GM12878 (cell line): ENCODE measurements around the gene TTK. TPM values are rescaled to one million over a fixed set of nuclear protein-coding genes. Genes with fewer than 3 reads are reported as not detected.

Experiments used
- ATAC-seq: fragments of 200-7000 bp; cut with Tn5 transposase; 3 replicates; pipeline ENCODE4 v1.9.1; 2020; ENCODE audit warnings: mild to moderate bottlenecking, moderate library complexity
- BruUV-seq: library from RNA; stranded (reverse); fragments of 400-500 nt; replicated peaks from 2 replicates; lab custom pipeline; 2021; lab: Mats Ljungman, UMichigan
- CTCF ChIA-PET: fragments of 300-600 bp; sonication (Branson Sonifier 250); formaldehyde crosslinking; extraction: SDS; loops from one replicate; lab custom pipeline; 2021; ENCODE audit warnings: inconsistent platforms; lab: Yijun Ruan, JAX
- POLR2A ChIA-PET: fragments of 350-600 bp; formaldehyde crosslinking; extraction: SDS; loops from one replicate; lab custom pipeline; 2021; ENCODE audit warnings: inconsistent platforms; lab: Charles Lee
- RAD21 ChIA-PET: fragments of 300-600 bp; sonication (Branson Sonifier 250); formaldehyde crosslinking; loops from one replicate; lab custom pipeline; 2023; ENCODE audit warnings: antibody characterized with exemption; ENCODE audit not compliant: unreplicated experiment; lab: Charles Lee
- SMC1A ChIA-PET: fragments of 300-600 bp; sonication (Branson Sonifier 250); formaldehyde crosslinking; loops from one replicate; lab custom pipeline; 2023; ENCODE audit not compliant: unreplicated experiment, uncharacterized antibody; lab: Charles Lee
- DNase-seq: peaks from one replicate; pipeline ENCODE4 v3.0.0-alpha.2; 2011; ENCODE audit warnings: low read depth, low spot score
- FAIRE-seq: peaks from 3 replicates; lab custom pipeline; 2011; peaks lifted over from hg19 to GRCh38; lab: Jason Lieb, UNC
- H2AFZ ChIP-seq: 2 replicates; pipeline ENCODE4 v1.6.0; 2011; ENCODE audit warnings: low read depth, low read length, control low read depth; ENCODE audit not compliant: control insufficient read depth
- H3K27ac ChIP-seq: 2 replicates; pipeline ENCODE4 v1.5.1; 2011; ENCODE audit warnings: control low read depth; ENCODE audit not compliant: control insufficient read depth, insufficient read depth
- H3K27me3 ChIP-seq, 2 experiments: replicated peaks in 1 of 2; 2 replicates each; pipeline versions ENCODE4 v1.6.0 to v1.6.1; 2011; ENCODE audit warnings: low read length in 1 of 2; ENCODE audit not compliant: control insufficient read depth in 2 of 2, insufficient read depth in 2 of 2
- H3K36me3 ChIP-seq, 2 experiments: 2 replicates each; pipeline ENCODE4 v1.5.1; 2011; ENCODE audit warnings: low read length in 1 of 2; ENCODE audit not compliant: control insufficient read depth in 2 of 2, insufficient read depth in 2 of 2
- H3K4me1 ChIP-seq: 2 replicates; pipeline ENCODE4 v1.6.1; 2011; ENCODE audit warnings: mild to moderate bottlenecking, low read length, moderate library complexity, mixed read lengths; ENCODE audit not compliant: control insufficient read depth, insufficient read depth
- H3K4me2 ChIP-seq: 2 replicates; pipeline ENCODE4 v1.6.0; 2011; ENCODE audit warnings: control low read depth; ENCODE audit not compliant: control insufficient read depth, insufficient read depth
- H3K4me3 ChIP-seq: fragments of 200-600 bp; sonication (generic); 2 replicates; pipeline ENCODE4 v1.5.1; 2016
- H3K79me2 ChIP-seq: 2 replicates; pipeline ENCODE4 v1.6.0; 2011; ENCODE audit warnings: low read length; ENCODE audit not compliant: control insufficient read depth, insufficient read depth
- H3K9ac ChIP-seq: 2 replicates; pipeline ENCODE4 v1.8.0; 2011; ENCODE audit warnings: low read length, control low read depth, mixed read lengths; ENCODE audit not compliant: control insufficient read depth, insufficient read depth
- H3K9me3 ChIP-seq: replicated peaks from 3 replicates; pipeline ENCODE4 v1.5.1; 2011; ENCODE audit warnings: mild to moderate bottlenecking, low read length; ENCODE audit not compliant: control insufficient read depth, insufficient read depth
- H4K20me1 ChIP-seq: 2 replicates; pipeline ENCODE4 v1.6.0; 2011; ENCODE audit not compliant: control insufficient read depth, insufficient read depth
- NFYB ChIP-seq: IDR thresholded peaks from 2 replicates; pipeline ENCODE4 v1.6.1; 2011; ENCODE audit warnings: low read depth, mild to moderate bottlenecking, low read length, improper control_type of control experiment, moderate library complexity; ENCODE audit not compliant: insufficient read depth
- TARDBP ChIP-seq: IDR thresholded peaks from 2 replicates; pipeline ENCODE4 v1.6.1; 2016; ENCODE audit warnings: borderline replicate concordance
- WGBS: methylation state at CpG from one replicate; pipeline ENCODE4 v1.1.6; 2016; ENCODE audit warnings: low lambda C conversion rate; ENCODE audit not compliant: insufficient replicate concordance, insufficient coverage; ENCODE audit errors: missing lambda C conversion rate; 5-methylcytosine and 5-hydroxymethylcytosine counted together
- in situ Hi-C: fragments of 300-500 bp; cut with MboI; formaldehyde crosslinking; loops from 9 replicates; pipeline ENCODE4 v1.14.3; 2018; ENCODE audit warnings: mixed read lengths
- intact Hi-C: fragments of 100-400 bp; cut with micrococcal nuclease; formaldehyde crosslinking; loops from one replicate; pipeline ENCODE4 v1.14.2; 2022; ENCODE audit not compliant: unreplicated experiment
- polyA plus RNA-seq, 11 experiments: library from polyadenylated mRNA; depleted of rRNA in 4 of 11; unstranded in 6 of 11; stranded (reverse) in 5 of 11; fragments of >200 nt; fragmentation: Nextera tagmentation in 4 of 11; fragmentation: Illumina TruSeq in 1 of 11; extraction: Ambion mirVana in 4 of 11; extraction: Trizol in 1 of 11; gene quantifications; 1 replicate in 1 of 11; 2 replicates in 10 of 11; pipeline versions ENCODE4 v1.2.1 to v1.2.3, GENCODE V29; 2011 to 2016; ENCODE audit warnings: inconsistent platforms in 2 of 11, missing spikeins in 2 of 11, low read depth in 1 of 11
- total RNA-seq, 4 experiments: library from RNA; depleted of rRNA in 3 of 4; stranded (reverse); fragments of >200 nt in 3 of 4; fragmentation: Illumina TruSeq in 1 of 4; extraction: Trizol in 1 of 4; gene quantifications; 2 replicates each; pipeline versions ENCODE4 v1.2.1 to v1.2.3, GENCODE V29; 2013 to 2021
- TF ChIP-seq, protein P1 (sequence below): fragments of 450-650 bp; formaldehyde crosslinking; IDR thresholded peaks from 2 replicates; pipeline ENCODE4 v1.4.0; 2020; ENCODE audit warnings: mild to moderate bottlenecking, moderate library complexity
- TF ChIP-seq, protein P2 (sequence below): fragments of 450-650 bp; IDR thresholded peaks from 2 replicates; pipeline ENCODE4 v1.6.1; 2017; ENCODE audit warnings: mild to moderate bottlenecking
- TF ChIP-seq, protein P3 (sequence below): IDR thresholded peaks from 2 replicates; pipeline ENCODE4 v1.6.1; 2011; ENCODE audit warnings: borderline replicate concordance, low read depth, mild to moderate bottlenecking, moderate library complexity, mixed read lengths, low read length; ENCODE audit not compliant: insufficient read depth; ENCODE audit errors: extremely low read length

The TTK gene
- total and polyA plus RNA-seq, 10 of the 15 experiments (the other 5 are each of a cell fraction or from before 2014, with no cell fraction given): 23.8 to 52.4 (median 36.0) TPM

DNA sequence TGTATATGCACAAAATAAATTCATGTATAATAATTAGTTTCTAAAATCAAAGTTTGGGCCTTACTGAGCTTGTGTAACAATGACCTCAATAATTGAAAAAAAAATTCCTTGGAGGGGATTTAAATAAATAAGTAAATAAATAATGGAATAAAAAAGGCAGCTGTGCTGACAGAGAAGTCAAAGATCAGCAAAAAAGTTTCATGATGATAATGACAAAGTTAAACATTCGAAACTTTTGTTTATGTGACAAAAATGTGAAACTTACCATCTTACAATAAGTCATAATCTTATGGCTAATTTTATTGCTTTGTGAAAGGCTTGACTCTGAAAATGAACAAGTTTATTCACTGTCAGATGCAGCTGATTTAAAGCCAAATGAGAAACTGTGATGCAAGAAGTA is 3.1 kb upstream of the TTK start:
- ChIA-PET RAD21 (no interaction called here), POLR2A (no interaction called here)

More for the DNA sequence above, 3.1 kb upstream of the TTK start:
- no peak overlapping the region for H2AFZ ChIP-seq
- peaks cover 17% of the 10 kb centered on the region for H3K79me2 ChIP-seq
- TF ChIP-seq, protein P1, sequence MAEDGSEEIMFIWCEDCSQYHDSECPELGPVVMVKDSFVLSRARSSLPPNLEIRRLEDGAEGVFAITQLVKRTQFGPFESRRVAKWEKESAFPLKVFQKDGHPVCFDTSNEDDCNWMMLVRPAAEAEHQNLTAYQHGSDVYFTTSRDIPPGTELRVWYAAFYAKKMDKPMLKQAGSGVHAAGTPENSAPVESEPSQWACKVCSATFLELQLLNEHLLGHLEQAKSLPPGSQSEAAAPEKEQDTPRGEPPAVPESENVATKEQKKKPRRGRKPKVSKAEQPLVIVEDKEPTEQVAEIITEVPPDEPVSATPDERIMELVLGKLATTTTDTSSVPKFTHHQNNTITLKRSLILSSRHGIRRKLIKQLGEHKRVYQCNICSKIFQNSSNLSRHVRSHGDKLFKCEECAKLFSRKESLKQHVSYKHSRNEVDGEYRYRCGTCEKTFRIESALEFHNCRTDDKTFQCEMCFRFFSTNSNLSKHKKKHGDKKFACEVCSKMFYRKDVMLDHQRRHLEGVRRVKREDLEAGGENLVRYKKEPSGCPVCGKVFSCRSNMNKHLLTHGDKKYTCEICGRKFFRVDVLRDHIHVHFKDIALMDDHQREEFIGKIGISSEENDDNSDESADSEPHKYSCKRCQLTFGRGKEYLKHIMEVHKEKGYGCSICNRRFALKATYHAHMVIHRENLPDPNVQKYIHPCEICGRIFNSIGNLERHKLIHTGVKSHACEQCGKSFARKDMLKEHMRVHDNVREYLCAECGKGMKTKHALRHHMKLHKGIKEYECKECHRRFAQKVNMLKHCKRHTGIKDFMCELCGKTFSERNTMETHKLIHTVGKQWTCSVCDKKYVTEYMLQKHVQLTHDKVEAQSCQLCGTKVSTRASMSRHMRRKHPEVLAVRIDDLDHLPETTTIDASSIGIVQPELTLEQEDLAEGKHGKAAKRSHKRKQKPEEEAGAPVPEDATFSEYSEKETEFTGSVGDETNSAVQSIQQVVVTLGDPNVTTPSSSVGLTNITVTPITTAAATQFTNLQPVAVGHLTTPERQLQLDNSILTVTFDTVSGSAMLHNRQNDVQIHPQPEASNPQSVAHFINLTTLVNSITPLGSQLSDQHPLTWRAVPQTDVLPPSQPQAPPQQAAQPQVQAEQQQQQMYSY: no peak
- TF ChIP-seq, protein P2, sequence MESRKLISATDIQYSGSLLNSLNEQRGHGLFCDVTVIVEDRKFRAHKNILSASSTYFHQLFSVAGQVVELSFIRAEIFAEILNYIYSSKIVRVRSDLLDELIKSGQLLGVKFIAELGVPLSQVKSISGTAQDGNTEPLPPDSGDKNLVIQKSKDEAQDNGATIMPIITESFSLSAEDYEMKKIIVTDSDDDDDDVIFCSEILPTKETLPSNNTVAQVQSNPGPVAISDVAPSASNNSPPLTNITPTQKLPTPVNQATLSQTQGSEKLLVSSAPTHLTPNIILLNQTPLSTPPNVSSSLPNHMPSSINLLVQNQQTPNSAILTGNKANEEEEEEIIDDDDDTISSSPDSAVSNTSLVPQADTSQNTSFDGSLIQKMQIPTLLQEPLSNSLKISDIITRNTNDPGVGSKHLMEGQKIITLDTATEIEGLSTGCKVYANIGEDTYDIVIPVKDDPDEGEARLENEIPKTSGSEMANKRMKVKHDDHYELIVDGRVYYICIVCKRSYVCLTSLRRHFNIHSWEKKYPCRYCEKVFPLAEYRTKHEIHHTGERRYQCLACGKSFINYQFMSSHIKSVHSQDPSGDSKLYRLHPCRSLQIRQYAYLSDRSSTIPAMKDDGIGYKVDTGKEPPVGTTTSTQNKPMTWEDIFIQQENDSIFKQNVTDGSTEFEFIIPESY: no peak
- TF ChIP-seq NFYB: no peak
- TF ChIP-seq, protein P3, sequence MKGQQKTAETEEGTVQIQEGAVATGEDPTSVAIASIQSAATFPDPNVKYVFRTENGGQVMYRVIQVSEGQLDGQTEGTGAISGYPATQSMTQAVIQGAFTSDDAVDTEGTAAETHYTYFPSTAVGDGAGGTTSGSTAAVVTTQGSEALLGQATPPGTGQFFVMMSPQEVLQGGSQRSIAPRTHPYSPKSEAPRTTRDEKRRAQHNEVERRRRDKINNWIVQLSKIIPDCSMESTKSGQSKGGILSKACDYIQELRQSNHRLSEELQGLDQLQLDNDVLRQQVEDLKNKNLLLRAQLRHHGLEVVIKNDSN: no peak
- TF ChIP-seq TARDBP: no peak
- no peak overlapping the region for H3K4me3 ChIP-seq
- BruUV-seq: no TSS peak
- H3K4me1 ChIP-seq: no peaks in the 10 kb centered on the region; the same call in 1 of the 2 replicates
- no peaks in the 10 kb centered on the region for H3K36me3 ChIP-seq
- in situ Hi-C loops (no loop called here), intact Hi-C loops (no loop called here)
- FAIRE-seq: no peak
- H3K27me3 ChIP-seq: peaks cover 0 to 2% of the 10 kb centered on the region in 2 experiments; a peak in 1 of 4 replicates
- SMC1A ChIA-PET: interaction anchor here (0.5 to 1.6 kb wide), 4 partner anchors 11 to 59 kb away, joined by 3 to 4 read pairs (median 3); no protein-coding TSS in a partner anchor
- WGBS: 60% methylated on average over 1 of the region's 1 CpG
- CTCF ChIA-PET: interaction anchor here (1.3 to 1.4 kb wide), 2 partner anchors 12 to 52 kb away, joined by 3 to 5 read pairs; no protein-coding TSS in a partner anchor
- no peak overlapping the region for H3K27ac ChIP-seq
- no peak for ATAC-seq
- no peak for DNase-seq
- H3K9me3 ChIP-seq: no peaks in the 10 kb centered on the region; the same call in 2 of the 3 replicates
- no peak overlapping the region for H3K4me2 ChIP-seq
- H4K20me1 ChIP-seq: no peaks in the 10 kb centered on the region
- no peak overlapping the region for H3K9ac ChIP-seq
